SU-DHL-6 (cell line): Measurements from ENCODE around the gene NT5C2.
"Not testable (repeated sequence)": the region's sequence is repeated elsewhere in the genome, so short reads cannot be mapped to it uniquely, and the experiment has no call there.

ENCODE experiments used
- EZH2phosphoT487 ChIP-seq: fragments of 200-600 bp; sonication (generic), shearing (Covaris generic); conservative IDR thresholded peaks from 2 replicates; pipeline ENCODE4 v1.6.1; 2018; ENCODE audit warnings: mild to moderate bottlenecking, antibody characterized with exemption, low read length, moderate library complexity, mixed read lengths
- TF ChIP-seq, protein P1 (sequence below): fragments of 200-600 bp; sonication (generic); IDR thresholded peaks from one replicate; pipeline ENCODE4 v1.5.1; 2017; ENCODE audit warnings: antibody characterized with exemption, mild to moderate bottlenecking, low read length, moderate library complexity; ENCODE audit not compliant: insufficient read depth, poor library complexity, severe bottlenecking

DNA sequence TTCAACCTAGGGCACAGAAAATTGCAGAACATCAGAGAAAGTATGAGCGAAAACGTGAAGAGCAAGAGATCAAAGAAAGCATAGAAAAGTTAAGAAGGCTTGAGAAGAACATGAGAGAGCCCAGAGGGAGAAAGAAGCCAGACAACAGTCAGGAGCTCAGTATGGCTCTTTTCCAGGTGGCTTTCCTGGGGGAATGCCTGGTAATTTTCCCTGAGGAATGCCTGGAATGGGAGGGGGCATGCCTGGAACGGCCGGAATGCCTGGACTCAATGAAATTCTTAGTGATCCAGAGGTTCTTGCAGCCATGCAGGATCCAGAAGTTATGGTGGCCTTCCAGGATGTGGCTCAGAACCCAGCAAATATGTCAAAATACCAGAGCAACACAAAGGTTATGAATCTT is 23.3 kb upstream of the NT5C2 start:
- TF ChIP-seq, protein P1, sequence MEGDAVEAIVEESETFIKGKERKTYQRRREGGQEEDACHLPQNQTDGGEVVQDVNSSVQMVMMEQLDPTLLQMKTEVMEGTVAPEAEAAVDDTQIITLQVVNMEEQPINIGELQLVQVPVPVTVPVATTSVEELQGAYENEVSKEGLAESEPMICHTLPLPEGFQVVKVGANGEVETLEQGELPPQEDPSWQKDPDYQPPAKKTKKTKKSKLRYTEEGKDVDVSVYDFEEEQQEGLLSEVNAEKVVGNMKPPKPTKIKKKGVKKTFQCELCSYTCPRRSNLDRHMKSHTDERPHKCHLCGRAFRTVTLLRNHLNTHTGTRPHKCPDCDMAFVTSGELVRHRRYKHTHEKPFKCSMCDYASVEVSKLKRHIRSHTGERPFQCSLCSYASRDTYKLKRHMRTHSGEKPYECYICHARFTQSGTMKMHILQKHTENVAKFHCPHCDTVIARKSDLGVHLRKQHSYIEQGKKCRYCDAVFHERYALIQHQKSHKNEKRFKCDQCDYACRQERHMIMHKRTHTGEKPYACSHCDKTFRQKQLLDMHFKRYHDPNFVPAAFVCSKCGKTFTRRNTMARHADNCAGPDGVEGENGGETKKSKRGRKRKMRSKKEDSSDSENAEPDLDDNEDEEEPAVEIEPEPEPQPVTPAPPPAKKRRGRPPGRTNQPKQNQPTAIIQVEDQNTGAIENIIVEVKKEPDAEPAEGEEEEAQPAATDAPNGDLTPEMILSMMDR, result not testable (repeated sequence)
- not testable (repeated sequence) for TF ChIP-seq EZH2phosphoT487
